Loucy (cell line): ENCODE measurements around the gene ACTL8.

Experiments
- EZH2phosphoT487 ChIP-seq: fragments of 200-600 bp; IDR thresholded peaks from 2 replicates; pipeline ENCODE4 v1.6.1; 2018; ENCODE audit warnings: antibody characterized with exemption, mild to moderate bottlenecking, moderate library complexity, borderline replicate concordance
- TF ChIP-seq, protein P1 (sequence below): fragments of 200-600 bp; sonication (generic); conservative IDR thresholded peaks from 2 replicates; pipeline ENCODE4 v1.5.1; 2014; ENCODE audit warnings: mild to moderate bottlenecking, antibody characterized with exemption, low read length

DNA sequence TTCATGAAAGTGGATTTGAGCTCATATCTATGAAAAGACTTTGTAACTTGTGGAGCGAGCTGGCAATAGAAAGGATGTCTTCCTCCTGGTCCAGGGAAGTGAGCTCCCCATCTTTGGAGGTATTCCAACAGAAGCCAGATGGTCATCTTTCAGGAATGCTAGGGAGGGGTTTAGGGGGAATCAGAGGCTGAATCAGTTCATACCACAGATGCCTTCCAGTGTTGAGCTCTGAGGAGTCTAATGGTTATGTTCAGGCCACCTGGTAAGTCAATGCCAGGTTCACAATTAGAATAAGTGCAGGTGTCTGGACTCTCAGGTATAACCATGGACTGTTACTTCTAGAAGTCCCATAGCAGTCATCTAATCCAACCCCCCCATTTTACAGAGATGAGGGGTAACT lies 119.1 kb downstream of the ACTL8 start:
- TF ChIP-seq, protein P1, sequence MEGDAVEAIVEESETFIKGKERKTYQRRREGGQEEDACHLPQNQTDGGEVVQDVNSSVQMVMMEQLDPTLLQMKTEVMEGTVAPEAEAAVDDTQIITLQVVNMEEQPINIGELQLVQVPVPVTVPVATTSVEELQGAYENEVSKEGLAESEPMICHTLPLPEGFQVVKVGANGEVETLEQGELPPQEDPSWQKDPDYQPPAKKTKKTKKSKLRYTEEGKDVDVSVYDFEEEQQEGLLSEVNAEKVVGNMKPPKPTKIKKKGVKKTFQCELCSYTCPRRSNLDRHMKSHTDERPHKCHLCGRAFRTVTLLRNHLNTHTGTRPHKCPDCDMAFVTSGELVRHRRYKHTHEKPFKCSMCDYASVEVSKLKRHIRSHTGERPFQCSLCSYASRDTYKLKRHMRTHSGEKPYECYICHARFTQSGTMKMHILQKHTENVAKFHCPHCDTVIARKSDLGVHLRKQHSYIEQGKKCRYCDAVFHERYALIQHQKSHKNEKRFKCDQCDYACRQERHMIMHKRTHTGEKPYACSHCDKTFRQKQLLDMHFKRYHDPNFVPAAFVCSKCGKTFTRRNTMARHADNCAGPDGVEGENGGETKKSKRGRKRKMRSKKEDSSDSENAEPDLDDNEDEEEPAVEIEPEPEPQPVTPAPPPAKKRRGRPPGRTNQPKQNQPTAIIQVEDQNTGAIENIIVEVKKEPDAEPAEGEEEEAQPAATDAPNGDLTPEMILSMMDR, result no peak
- no peak for TF ChIP-seq EZH2phosphoT487
